Stimulated activated CD8-positive, alpha-beta memory T cell treated with anti-CD3 and anti-CD28 coated beads, Interleukin-4, amount 100 ng/mL, for 24 hours (primary cell): Measurements from ENCODE around the gene ZNF133.

Experiments
- DNase-seq: peaks from one replicate; pipeline ENCODE4 v3.0.0-alpha.2; 2020; ENCODE audit warnings: low read depth

ZNF133 gene

DNA sequence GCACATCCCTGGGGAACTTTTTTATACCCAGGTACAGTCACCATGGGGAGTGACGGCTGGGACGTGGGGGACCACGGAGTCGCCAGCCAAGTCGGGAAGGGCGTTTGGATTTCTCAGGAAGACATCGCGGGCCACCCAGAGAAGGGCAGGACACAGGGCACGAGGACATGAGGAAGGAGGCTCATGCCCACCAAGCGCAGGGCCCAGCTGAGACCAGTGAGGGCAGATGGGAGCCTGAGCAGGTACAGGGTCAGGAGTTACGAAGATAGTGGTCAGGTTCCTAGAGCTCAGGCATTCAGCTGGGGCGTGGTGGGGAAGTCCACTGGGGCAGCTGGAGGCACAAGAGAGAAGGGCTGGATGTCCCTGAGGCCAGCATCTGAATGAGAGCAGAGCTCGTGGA, 74.6 kb downstream of the ZNF133 start:
- no peak for DNase-seq

DNA sequence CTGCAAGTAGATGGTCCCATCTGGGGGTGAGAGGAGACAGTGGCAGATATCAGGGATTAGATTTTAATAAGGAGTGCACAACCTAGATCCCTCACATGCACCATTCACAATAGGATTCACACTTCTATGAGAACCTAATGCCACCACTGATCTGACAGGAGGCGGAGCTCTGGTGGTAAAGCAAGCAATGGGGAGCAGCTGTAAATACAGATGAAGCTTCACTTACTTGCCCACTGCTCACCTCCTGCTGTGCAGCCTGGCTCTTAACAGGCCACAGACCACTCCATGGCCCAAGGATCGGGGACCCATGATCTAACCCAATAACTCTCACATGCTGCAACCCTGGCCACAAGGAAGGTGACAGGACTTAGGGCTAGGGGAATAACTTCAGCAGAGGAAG, 75.4 kb downstream of the ZNF133 start:
- no peak for DNase-seq

DNA sequence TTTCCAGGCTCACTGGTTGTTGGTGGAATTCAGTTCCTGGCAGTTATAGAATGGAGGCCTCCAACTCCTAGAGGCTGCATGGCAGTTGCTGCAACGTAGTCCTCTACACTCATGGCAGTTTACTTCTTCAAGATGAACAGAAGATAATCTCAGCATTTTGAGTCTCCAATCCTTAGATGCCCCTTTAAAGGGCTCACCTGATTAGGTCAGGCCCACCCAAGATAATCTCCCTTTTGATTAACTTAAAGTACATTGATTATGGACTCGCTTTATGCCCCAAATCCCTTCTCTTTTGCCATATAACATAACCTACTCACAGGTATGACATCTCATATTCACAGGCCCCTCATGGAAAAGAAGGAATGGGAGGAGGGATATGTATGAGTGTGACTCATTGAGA, 76.4 kb downstream of the ZNF133 start:
- no peak for DNase-seq
